GM20000 (cell line): Measurements from ENCODE around the gene PXDN.

ENCODE experiments used
- DNase-seq: peaks from one replicate; pipeline ENCODE4 v3.0.0; 2012; ENCODE audit warnings: low spot score
- CTCF ChIP-seq: IDR thresholded peaks from 2 replicates; pipeline ENCODE4 v1.5.1; 2012; ENCODE audit warnings: mild to moderate bottlenecking, control low read depth; ENCODE audit errors: extremely low read depth, missing control alignments

Gene PXDN

GRCh38 chr2:1605102-1606045 lies 138.9 kb downstream of the PXDN start:
- no peak for TF ChIP-seq CTCF
- DNase-seq, result no peak

DNA sequence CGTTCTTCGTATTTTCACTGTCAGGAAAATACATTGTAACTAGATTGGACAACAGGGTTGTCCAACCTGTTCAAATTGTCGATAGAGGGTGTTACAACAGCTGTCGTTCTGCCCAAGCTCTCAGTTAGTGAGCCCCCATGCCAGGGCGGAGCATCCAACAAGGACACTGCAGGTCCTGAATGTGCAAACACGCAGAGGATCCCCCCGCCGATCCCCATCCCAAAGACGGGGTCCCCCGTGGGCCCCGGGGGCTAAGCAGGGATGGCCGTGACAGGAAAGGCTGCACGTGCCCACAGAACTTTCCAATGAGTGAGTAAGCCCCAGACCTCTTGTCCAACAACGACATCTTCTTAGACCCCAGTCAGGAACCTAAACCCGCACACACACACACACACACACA lies 140.8 kb downstream of the PXDN start:
- no peak for TF ChIP-seq CTCF
- DNase-seq, result no peak

DNA sequence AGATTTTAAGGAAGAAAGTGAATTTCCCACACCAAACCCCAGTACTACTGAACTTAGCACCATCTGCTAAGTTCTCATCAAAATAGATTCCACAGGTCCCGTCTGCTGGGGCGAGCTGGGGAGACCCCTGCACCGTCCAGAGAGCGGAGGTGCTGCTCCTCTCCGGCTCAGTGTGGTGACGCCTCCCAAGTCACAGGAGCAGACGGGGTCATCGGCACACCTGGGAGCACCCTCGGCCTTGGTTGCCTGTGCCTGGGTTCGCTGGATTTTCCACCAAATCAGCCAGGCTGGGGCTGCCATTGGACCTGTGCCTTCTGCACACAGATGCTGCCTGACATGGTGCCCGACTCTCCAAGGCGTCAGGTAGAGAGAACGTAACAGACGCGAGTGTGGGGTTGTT lies 141.3 kb downstream of the PXDN start:
- DNase-seq, result no peak
- TF ChIP-seq CTCF, result no peak

DNA sequence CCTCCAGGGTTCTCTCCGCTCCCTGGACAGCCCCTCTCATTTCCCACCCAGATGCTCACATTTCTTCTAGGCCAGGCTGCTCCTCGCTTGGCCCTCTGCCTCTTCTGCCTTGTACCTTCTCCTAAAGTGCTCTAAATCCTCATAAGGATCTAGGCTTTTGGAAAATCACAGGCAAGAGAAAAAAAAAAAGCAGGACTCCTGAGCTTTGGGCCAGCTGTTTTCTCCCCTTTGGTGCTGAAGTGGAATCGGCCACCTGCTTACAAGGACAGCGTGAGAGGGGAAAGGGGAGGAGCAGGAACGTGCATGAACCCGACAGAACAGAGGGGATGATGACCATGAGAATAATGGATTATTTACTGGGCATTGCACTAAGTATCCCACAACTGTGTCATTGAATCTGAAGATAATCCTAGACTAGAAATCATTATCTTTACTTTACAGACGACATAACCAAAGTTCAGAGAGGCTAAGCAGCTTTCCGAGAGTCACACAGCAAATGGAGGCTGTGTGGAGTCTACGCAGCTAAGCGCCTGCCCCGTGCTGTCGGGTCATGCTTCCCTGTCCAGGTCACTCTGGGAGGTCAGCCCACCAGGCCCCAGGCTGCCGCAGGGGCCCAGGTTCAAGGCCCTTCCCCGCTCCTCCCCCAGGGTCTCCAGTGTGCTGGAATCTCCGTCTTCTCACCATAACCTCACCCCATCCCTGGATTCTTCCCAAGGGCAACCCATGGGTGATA lies 141.9 kb downstream of the PXDN start:
- DNase-seq, result no peak
- no peak for TF ChIP-seq CTCF

DNA sequence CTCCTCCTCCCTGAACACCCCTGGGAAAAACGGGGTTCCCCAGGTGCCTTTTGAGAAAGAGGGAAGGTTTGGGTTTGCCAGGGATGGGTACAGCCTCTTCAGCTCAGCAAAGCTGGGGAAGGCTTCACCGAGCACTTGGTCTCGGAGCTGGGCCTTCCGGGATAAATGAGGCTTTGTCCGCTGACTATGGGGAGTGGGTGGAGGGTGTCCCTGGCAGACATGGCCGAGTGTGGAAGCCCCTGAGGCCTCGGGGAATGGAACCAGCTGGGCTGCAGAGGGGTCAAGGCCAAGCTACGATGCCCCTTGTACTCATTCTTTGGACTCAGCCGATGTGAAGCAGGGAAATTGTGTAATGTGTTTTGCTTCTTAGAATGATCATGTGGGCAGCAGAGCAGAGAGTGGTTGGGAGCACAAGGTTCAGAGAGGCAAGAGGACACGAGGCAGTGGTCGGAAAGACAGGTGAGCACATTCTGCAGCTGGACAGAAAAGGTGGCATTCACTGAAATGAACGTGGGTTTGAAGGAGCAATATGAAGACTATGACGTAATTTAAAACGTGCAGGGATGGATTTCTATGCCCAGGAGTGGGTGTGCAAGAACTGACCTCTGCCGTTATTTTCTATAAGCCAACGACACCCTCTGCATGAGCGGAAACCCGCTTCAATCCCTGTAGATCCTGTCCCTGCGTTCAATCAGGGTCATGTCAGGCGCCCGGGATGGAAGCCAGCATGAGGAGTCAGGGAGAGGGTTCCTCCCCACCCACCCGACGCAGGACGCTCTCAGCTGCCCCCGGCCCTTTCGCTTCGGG lies 142.6 kb downstream of the PXDN start:
- no peak for TF ChIP-seq CTCF
- DNase-seq, result no peak

GRCh38 chr2:1601067-1601412 lies 143.3 kb downstream of the PXDN start:
- no peak for TF ChIP-seq CTCF

More at GRCh38 chr2:1601067-1601412, 143.3 kb downstream of the PXDN start:
- DNase-seq, result no peak
